Sigmoid colon (tissue), 7 donors: Measurements from ENCODE around the gene CBARP. TPM values are rescaled to one million over a fixed set of nuclear protein-coding genes. Genes with fewer than 3 reads are reported as not detected.

ENCODE experiments used
- DNase-seq: peaks from one replicate; pipeline ENCODE4 v3.0.0-alpha.2; 2019
- H3K27ac ChIP-seq, 4 donors: fragments of 200-600 bp; sonication (generic); one replicate each; pipeline ENCODE4 v1.5.1; 2016 to 2019; ENCODE audit warnings: mild to moderate bottlenecking in 1 of 4
- H3K27me3 ChIP-seq, 3 donors: fragments of 200-600 bp; sonication (generic); one replicate each; pipeline ENCODE4 v1.5.1; 2019; ENCODE audit warnings: mild to moderate bottlenecking in 1 of 3
- H3K36me3 ChIP-seq, 4 donors: fragments of 200-600 bp; sonication (generic); one replicate each; pipeline ENCODE4 v1.5.1; 2016 to 2019
- H3K4me1 ChIP-seq, 4 donors: fragments of 200-600 bp; sonication (generic); one replicate each; pipeline ENCODE4 v1.5.1; 2017 to 2019
- H3K4me3 ChIP-seq, 4 donors: fragments of 200-600 bp; sonication (generic); one replicate each; pipeline ENCODE4 v1.5.1; 2017 to 2019; ENCODE audit warnings: mild to moderate bottlenecking in 2 of 4, moderate library complexity in 1 of 4
- H3K9me3 ChIP-seq, 4 donors: fragments of 200-600 bp in 3 of 4; sonication (generic) in 3 of 4; one replicate each; pipeline versions ENCODE4 v1.5.1 to v1.6.1; 2013 to 2019
- EP300 ChIP-seq, 4 donors: sonication (generic); formaldehyde crosslinking; IDR thresholded peaks; one replicate each; pipeline ENCODE4 v1.6.1; 2017; ENCODE audit warnings: antibody characterized with exemption in 4 of 4
- POLR2A ChIP-seq, 2 donors: fragments of 450-650 bp; IDR thresholded peaks; one replicate each; pipeline ENCODE4 v1.6.1; 2016; ENCODE audit warnings: antibody characterized with exemption in 2 of 2, mild to moderate bottlenecking in 2 of 2, moderate library complexity in 2 of 2
- POLR2AphosphoS5 ChIP-seq, 4 donors: sonication (generic); formaldehyde crosslinking; IDR thresholded peaks; one replicate each; pipeline ENCODE4 v1.6.1; 2017; ENCODE audit warnings: antibody characterized with exemption in 4 of 4
- WGBS, 2 donors: extraction: QIAGEN DNeasy Blood & Tissue Kit; methylation state at CpG; one replicate each; pipeline ENCODE4 v1.1.7; 2013; 5-methylcytosine and 5-hydroxymethylcytosine counted together
- intact Hi-C: fragments of 100-400 bp; cut with DNase I; formaldehyde crosslinking; loops from one replicate; pipeline ENCODE4 v1.15.1; 2023
- polyA plus RNA-seq, 3 donors: library from polyadenylated mRNA; stranded (reverse); fragments of 200-250 nt; gene quantifications; one replicate each; pipeline ENCODE4 v1.2.3, GENCODE V29; 2013
- total RNA-seq, 4 donors: library from RNA; depleted of rRNA; stranded (reverse); fragments of >200 nt; gene quantifications; one replicate each; pipeline ENCODE4 v1.1.0, GENCODE V29; 2016
- TF ChIP-seq, protein P1 (sequence below), 4 experiments: fragments of 450-650 bp in 3 of 4; fragments of 200-600 bp in 1 of 4; IDR thresholded peaks; one replicate each; pipeline ENCODE4 v1.5.1; 2016 to 2019; ENCODE audit warnings: antibody characterized with exemption in 4 of 4, mild to moderate bottlenecking in 3 of 4, moderate library complexity in 2 of 4
- donor health status: healthy with polysubstance abuse.
- donor health status: Bipolar disorder and iron deficiency.
- donor health status: healthy.

CBARP gene
- total and polyA plus RNA-seq, 7 donors = 0.36 to 0.82 (median 0.59) TPM; not detected in 3

DNA sequence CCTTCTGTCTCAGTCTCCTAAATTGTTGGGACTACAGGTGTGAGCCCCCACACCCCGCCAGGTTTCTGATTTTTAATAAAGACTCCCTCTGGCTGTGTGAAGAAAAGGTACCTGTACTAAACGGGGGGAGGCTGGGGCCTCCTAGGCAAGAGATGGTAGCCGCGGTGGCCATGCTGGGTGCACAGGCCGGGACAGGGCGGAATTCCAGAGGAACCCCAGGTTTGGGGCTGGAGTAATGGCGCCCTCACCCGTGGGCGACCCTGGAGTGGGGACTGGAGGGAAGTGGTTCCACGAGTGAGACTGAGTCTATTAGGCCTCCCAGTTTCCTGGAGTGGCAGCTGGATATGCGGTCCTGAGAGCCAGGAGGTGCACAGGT is 1.6 kb upstream of the CBARP start:
- Histone ChIP-seq H3K4me1 (peaks cover 0 to 65% (median 61%) of the 10 kb centered on the region in 4 donors), H3K4me3 (peak overlapping the region in 1 of 4 donors; percentile 45), H3K36me3 (no peaks in the 10 kb centered on the region), H3K27me3 (peaks cover 6 to 19% (median 7%) of the 10 kb centered on the region in 3 donors), H3K9me3 (no peaks in the 10 kb centered on the region), H3K27ac (peak overlapping the region; percentile 93 to 100 (median 98))
- intact Hi-C loops = no loop called here
- WGBS, 2 donors = 54 to 83% methylated on average over 11 of the region's 11 CpGs
- TF ChIP-seq, protein P1, sequence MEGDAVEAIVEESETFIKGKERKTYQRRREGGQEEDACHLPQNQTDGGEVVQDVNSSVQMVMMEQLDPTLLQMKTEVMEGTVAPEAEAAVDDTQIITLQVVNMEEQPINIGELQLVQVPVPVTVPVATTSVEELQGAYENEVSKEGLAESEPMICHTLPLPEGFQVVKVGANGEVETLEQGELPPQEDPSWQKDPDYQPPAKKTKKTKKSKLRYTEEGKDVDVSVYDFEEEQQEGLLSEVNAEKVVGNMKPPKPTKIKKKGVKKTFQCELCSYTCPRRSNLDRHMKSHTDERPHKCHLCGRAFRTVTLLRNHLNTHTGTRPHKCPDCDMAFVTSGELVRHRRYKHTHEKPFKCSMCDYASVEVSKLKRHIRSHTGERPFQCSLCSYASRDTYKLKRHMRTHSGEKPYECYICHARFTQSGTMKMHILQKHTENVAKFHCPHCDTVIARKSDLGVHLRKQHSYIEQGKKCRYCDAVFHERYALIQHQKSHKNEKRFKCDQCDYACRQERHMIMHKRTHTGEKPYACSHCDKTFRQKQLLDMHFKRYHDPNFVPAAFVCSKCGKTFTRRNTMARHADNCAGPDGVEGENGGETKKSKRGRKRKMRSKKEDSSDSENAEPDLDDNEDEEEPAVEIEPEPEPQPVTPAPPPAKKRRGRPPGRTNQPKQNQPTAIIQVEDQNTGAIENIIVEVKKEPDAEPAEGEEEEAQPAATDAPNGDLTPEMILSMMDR (IDR thresholded peaks at IDR 0.05) = no peak
- DNase-seq = no peak

DNA sequence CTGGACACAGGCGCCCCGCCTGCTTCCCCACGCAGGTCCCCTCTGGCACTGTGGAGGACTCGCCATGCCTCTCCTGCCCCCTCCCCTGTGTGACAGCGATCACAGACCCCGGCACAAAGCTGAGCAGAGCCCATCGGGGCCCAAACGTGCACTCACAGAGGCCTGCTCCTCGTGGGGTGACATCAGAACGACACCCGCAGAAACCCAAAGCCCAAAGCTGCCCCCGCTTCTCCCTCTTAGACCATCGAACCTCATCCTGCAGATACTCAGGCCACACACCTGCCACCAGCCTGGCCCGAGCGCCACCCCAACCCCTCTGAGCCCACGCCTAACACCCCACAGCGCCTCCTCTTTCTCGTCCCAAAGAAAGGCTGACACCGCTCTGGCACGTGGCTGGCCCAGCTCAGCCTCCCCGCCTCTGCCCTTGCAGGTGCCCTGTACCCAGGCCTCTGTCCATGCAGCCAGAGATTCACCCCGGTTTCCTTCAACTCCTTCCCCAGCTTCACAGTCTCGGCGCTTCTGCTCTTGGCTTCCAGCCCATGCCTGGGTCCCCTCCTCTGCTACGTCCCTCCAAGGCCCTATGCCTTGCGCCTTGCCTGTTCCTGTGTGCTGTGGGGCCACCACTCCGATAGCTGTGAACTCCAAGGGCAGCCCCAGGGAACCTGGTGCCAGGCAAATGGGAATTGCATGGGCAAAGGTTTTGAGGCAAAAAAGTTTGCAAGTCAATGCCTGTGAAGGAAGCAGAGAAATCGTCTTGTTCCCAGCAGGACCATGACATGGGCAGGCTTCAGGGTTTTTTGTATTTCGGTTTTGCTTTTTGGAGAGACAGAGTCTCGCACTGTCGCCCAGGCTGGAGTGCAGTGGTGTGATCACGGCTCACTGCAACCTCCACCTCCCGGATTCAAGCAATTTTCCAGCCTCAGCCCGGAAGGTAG is 831 bp upstream of the CBARP start:
- intact Hi-C loops = no loop called here
- TF ChIP-seq POLR2AphosphoS5 (IDR thresholded peaks at IDR 0.05) (no peak), EP300 (IDR thresholded peaks at IDR 0.05) (no peak), POLR2A (IDR thresholded peaks at IDR 0.05) (no peak)
- TF ChIP-seq, protein P1 (IDR thresholded peaks at IDR 0.05) = no peak
- Histone ChIP-seq H3K4me3 (peak overlapping the region in 3 of 4 donors; percentile 48 to 64 (median 53)), H3K9me3 (no peaks in the 10 kb centered on the region), H3K27me3 (peaks cover 6 to 19% (median 7%) of the 10 kb centered on the region in 3 donors), H3K36me3 (no peaks in the 10 kb centered on the region), H3K27ac (peak overlapping the region; percentile 93 to 100 (median 98)), H3K4me1 (peaks cover 0 to 57% (median 54%) of the 10 kb centered on the region in 4 donors)
- no peak for DNase-seq
- 34 to 61% methylated on average over 34 of the region's 34 CpGs for WGBS, 2 donors

DNA sequence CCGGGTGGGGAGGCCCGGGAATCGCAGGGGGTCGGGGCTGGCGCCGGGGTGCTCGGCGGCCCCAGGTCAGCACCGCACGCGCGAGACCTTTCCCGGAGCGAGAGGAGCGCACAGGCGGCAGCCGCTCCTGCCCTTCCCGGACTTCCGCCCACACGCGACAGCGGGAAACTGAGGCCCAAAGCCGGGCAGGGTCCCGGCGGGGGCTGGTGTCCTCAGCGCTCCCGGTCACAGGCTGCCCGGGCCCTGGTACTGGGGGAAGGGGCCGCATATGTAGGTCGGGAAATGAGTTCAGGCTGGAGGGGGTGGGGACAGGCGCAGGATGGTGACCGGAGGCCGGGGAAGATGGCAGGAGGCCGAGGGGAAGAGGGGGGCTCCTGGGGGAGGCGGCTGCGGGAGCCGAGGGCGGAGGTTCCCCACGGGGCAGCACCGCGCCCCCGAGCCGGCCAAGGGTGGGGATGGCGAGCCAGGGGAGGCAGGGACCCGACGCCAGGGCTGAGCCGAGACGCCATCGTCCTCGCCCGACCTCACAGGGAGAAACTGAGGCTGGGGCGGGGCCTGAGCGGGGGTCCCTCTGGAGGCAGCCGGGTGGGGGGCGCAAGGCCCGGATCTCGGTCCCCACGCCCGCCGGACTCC is 662 bp downstream of the CBARP start:
- no peaks in the 10 kb centered on the region for H3K9me3 ChIP-seq
- WGBS, 2 donors = 1% methylated on average over 60 of the region's 60 CpGs
- peaks cover 6 to 19% (median 7%) of the 10 kb centered on the region in 3 donors for H3K27me3 ChIP-seq
- H3K4me3 ChIP-seq = peak overlapping the region; percentile 33 to 64 (median 50)
- DNase-seq = peak; percentile 82
- H3K4me1 ChIP-seq = peaks cover 0 to 56% (median 52%) of the 10 kb centered on the region in 4 donors
- no peaks in the 10 kb centered on the region for H3K36me3 ChIP-seq
- intact Hi-C loops = loop anchor here (2.0 kb wide), 1 partner anchor 16 kb away; no protein-coding TSS in a partner anchor
- TF ChIP-seq, protein P1 (IDR thresholded peaks at IDR 0.05) = no peak
- peak in 1 of 4 donors; percentile 26 for TF ChIP-seq POLR2AphosphoS5 (IDR thresholded peaks at IDR 0.05)
- H3K27ac ChIP-seq = peak overlapping the region in 3 of 4 donors; percentile 34 to 68 (median 61)

GRCh38 chr19:1236576-1236975 is 1.2 kb downstream of the CBARP start:
- intact Hi-C loops = loop anchor here (2.0 kb wide), 1 partner anchor 16 kb away; no protein-coding TSS in a partner anchor
- WGBS, 2 donors = 5 to 13% methylated on average over 42 of the region's 42 CpGs
- Histone ChIP-seq H3K36me3 (no peaks in the 10 kb centered on the region), H3K27ac (peak overlapping the region in 1 of 4 donors; percentile 68), H3K4me1 (peaks cover 0 to 59% (median 53%) of the 10 kb centered on the region in 4 donors), H3K4me3 (peak overlapping the region; percentile 33 to 64 (median 50)), H3K9me3 (no peaks in the 10 kb centered on the region), H3K27me3 (peaks cover 6 to 19% (median 7%) of the 10 kb centered on the region in 3 donors)
- TF ChIP-seq EP300 (IDR thresholded peaks at IDR 0.05) (no peak), POLR2AphosphoS5 (IDR thresholded peaks at IDR 0.05) (no peak), POLR2A (IDR thresholded peaks at IDR 0.05) (no peak)
- TF ChIP-seq, protein P1 (IDR thresholded peaks at IDR 0.05) = no peak
- no peak for DNase-seq
